ENCODE results near the gene SLC34A1. TPM values are rescaled to one million over a fixed set of nuclear protein-coding genes. Genes with fewer than 3 reads are reported as not detected.

SLC34A1 gene
- total and polyA plus RNA-seq, 2 of the 13 experiments (the other 11 are each of a cell fraction or from before 2014, with no cell fraction given) = 0.03 to 0.20 TPM

GRCh38 chr5:177370488-177371119 is 13.6 kb upstream of the SLC34A1 start (continued):
- peak; percentile 58 for TF ChIP-seq ARID5B (CRISPR knock-in tag; IDR thresholded peaks at IDR 0.05)
- no peak for TF ChIP-seq SATB2 (CRISPR knock-in tag; IDR thresholded peaks at IDR 0.05)
- peak; percentile 74 for TF ChIP-seq MED1 (CRISPR knock-in tag; IDR thresholded peaks at IDR 0.05)
- TF ChIP-seq RARA (CRISPR knock-in tag; IDR thresholded peaks at IDR 0.05) = no peak
- no peak for TF ChIP-seq SNAPC4 (CRISPR knock-in tag; IDR thresholded peaks at IDR 0.05)
- TF ChIP-seq MIER2 (CRISPR knock-in tag; IDR thresholded peaks at IDR 0.05) = no peak
- no peak for TF ChIP-seq ZNF761 (CRISPR knock-in tag; conservative IDR thresholded peaks at IDR 0.05)
- TF ChIP-seq ZNF34 (CRISPR knock-in tag; IDR thresholded peaks at IDR 0.05; ENCODE audit: borderline replicate concordance) = no peak
- TF ChIP-seq MAX (IDR thresholded peaks at IDR 0.05) = peak; percentile 94
- no peak for TF ChIP-seq USF2 (IDR thresholded peaks at IDR 0.05; ENCODE audit: low read depth, low read length)
- TF ChIP-seq USF2 (CRISPR knock-in tag; IDR thresholded peaks at IDR 0.05; ENCODE audit: borderline replicate concordance) = no peak
- no peak for TF ChIP-seq ZNF547 (CRISPR knock-in tag; IDR thresholded peaks at IDR 0.05)
- TF ChIP-seq ZKSCAN1 (IDR thresholded peaks at IDR 0.05; ENCODE audit: low read length) = no peak
- no peak for TF ChIP-seq KLF15 (CRISPR knock-in tag; IDR thresholded peaks at IDR 0.05; ENCODE audit: borderline replicate concordance)
- no peak for TF ChIP-seq HIVEP1 (CRISPR knock-in tag; IDR thresholded peaks at IDR 0.05)
- no peak for TF ChIP-seq NR0B2 (CRISPR knock-in tag; IDR thresholded peaks at IDR 0.05)
- no peak for TF ChIP-seq ZFP1 (CRISPR knock-in tag; IDR thresholded peaks at IDR 0.05)
- TF ChIP-seq ZFP62 (CRISPR knock-in tag; IDR thresholded peaks at IDR 0.05) = no peak
- 0 out of 2 replicates have a peak, but pooled peaks have one; percentile 17 for TF ChIP-seq BRCA1 (CRISPR knock-in tag; IDR thresholded peaks at IDR 0.05)
- TF ChIP-seq ZNF614 (CRISPR knock-in tag; IDR thresholded peaks at IDR 0.05; ENCODE audit: borderline replicate concordance) = peak; percentile 59; the same call in 1 of the 2 replicates
